Endothelial cell of umbilical vein (primary cell): ENCODE data around the gene CARNS1.

Experiments
- CTCF ChIP-seq, 2 donors: IDR thresholded peaks; 1 replicate in 1 of 2; 2 replicates in 1 of 2; pipeline ENCODE4 v1.5.1; 2011; ENCODE audit warnings: low read length in 2 of 2, mild to moderate bottlenecking in 2 of 2, moderate library complexity in 2 of 2, control low read depth in 1 of 2, inconsistent platforms in 1 of 2, low read depth in 1 of 2; ENCODE audit not compliant: insufficient read depth in 1 of 2; ENCODE audit errors: extremely low read depth in 1 of 2
- EZH2 ChIP-seq: IDR thresholded peaks from 2 replicates; pipeline ENCODE4 v1.6.1; 2012; ENCODE audit warnings: borderline replicate concordance, low read depth, mild to moderate bottlenecking, moderate library complexity, low read length, inconsistent platforms; ENCODE audit not compliant: severe bottlenecking
- FOS ChIP-seq: IDR thresholded peaks from 2 replicates; pipeline ENCODE4 v1.6.1; 2011; ENCODE audit warnings: mild to moderate bottlenecking, low read length, moderate library complexity, borderline replicate concordance; ENCODE audit not compliant: insufficient read depth
- JUN ChIP-seq: IDR thresholded peaks from 2 replicates; pipeline ENCODE4 v1.6.1; 2011; ENCODE audit warnings: borderline replicate concordance, low read depth; ENCODE audit not compliant: insufficient read length, insufficient read depth
- MAX ChIP-seq: IDR thresholded peaks from 2 replicates; pipeline ENCODE4 v1.6.1; 2011; ENCODE audit not compliant: insufficient read depth, insufficient read length
- MYC ChIP-seq: IDR thresholded peaks from one replicate; pipeline ENCODE4 v1.6.1; 2011; ENCODE audit warnings: mild to moderate bottlenecking, low read depth, low read length
- POLR2A ChIP-seq: IDR thresholded peaks from 2 replicates; pipeline ENCODE4 v1.6.1; 2012; ENCODE audit warnings: low read depth, mild to moderate bottlenecking, control low read depth, low read length
- POLR2AphosphoS5 ChIP-seq: IDR thresholded peaks from 2 replicates; pipeline ENCODE4 v1.6.1; 2012; ENCODE audit warnings: low read depth, mild to moderate bottlenecking, control low read depth, low read length, moderate library complexity; ENCODE audit not compliant: insufficient read depth

- TF ChIP-seq CTCF (IDR thresholded peaks at IDR 0.05; ENCODE audit: extremely low read depth in 1 of 2, insufficient read depth in 1 of 2, low read depth in 1 of 2, low read length in 2 of 2) (no peak), EZH2 (no peak), MYC (no peak), MAX (no peak), POLR2A (no peak), POLR2AphosphoS5 (no peak), JUN (no peak), FOS (no peak)
These were observed 4.7 kb downstream of the CARNS1 start for GRCh38 chr11:67420147-67420645.
